HG02588 (cell line): Measurements from ENCODE around the gene THBS2.
"Not testable (repeated sequence)": the region's sequence is repeated elsewhere in the genome, so short reads cannot be mapped to it uniquely, and the experiment has no call there.

ENCODE experiments used
- ATAC-seq: cut with Tn5 transposase; IDR thresholded peaks from one replicate; pipeline ENCODE4 v1.9.1; 2021; ENCODE audit warnings: mild to moderate bottlenecking, moderate library complexity; ENCODE audit not compliant: unreplicated experiment

THBS2 gene

DNA sequence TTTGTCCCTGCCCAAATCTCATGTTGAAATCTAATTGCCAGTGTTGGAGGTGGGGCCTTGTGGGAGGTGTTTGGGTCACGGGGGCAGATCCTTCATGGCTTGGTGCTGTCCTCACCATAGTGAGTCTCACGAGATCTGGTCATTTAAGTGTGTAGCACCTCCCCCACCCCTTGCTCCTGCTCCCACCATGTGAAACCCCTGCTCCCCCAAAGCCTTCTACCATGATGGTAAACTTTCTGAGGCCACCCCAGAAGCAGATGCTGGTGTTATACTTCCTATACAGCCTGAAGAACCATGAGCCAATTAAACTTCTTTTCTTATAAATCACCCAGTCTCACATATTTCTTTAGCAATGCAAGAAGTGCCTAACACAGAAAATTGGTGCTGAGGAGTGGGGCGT lies 19.9 kb upstream of the THBS2 start:
- ATAC-seq, result no peak

DNA sequence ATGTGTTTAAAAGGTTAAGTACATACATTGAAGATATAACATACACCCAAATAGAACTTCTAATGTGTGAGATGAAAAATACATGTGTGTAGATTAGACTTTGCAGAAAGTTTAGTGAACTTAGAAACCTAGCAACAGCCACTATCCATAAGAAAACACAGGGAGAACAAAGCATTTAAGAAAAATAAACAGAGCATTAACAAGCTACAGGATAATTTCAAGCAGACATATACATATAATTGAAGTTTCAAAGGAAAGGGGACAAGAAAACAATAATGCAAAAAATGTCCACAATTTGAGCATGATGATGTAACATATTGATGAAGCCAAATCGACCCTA lies 18.2 kb upstream of the THBS2 start:
- ATAC-seq, result no peak

DNA sequence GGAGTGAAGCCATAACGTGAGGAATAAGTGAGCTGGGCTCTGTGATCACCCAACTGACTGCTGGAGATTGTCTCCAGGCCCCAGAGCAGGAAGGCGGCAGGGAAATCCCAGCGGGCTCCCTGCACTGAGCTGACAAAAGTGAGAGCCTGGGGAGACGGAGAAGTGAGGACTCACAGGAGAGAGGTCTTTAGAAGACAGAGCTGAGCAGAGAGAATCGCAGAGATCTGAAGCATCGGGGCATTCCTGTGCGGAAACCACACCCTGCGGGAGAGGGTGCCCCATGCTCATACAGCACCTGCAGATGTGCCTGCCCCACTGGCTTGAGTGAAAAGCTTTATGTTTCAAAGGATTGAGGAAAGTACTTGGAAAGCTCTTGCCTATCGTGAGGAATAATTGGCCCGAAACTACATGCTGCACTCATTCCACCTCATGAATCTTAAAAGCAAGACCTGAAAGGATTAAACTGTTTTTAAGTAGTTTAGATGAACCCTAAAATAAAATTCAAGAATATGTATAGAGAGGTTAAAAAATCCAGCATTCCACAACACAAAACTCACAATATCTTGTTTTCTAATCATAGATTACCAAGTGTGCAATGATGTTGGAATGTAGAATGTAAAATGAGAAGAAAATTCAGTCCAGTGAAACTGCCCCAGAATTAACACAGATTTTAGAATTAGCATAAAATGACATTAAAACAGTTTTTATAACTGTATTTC lies 17.7 kb upstream of the THBS2 start:
- ATAC-seq, result no peak

DNA sequence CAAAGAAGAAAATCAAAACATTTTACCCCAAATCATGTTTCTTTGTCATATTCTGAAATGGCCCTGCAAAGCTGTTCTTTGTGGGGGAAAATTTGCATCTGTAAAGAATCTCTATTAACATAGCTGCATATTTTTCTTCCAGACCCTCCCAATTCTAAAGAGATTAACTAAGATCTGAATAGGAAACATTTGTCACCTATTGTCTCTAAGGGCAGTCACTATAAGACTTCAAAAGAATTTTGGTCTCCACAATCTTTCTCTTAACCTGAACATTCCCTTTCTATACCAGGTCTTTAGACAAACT lies 16.4 kb upstream of the THBS2 start:
- not testable (repeated sequence) for ATAC-seq

DNA sequence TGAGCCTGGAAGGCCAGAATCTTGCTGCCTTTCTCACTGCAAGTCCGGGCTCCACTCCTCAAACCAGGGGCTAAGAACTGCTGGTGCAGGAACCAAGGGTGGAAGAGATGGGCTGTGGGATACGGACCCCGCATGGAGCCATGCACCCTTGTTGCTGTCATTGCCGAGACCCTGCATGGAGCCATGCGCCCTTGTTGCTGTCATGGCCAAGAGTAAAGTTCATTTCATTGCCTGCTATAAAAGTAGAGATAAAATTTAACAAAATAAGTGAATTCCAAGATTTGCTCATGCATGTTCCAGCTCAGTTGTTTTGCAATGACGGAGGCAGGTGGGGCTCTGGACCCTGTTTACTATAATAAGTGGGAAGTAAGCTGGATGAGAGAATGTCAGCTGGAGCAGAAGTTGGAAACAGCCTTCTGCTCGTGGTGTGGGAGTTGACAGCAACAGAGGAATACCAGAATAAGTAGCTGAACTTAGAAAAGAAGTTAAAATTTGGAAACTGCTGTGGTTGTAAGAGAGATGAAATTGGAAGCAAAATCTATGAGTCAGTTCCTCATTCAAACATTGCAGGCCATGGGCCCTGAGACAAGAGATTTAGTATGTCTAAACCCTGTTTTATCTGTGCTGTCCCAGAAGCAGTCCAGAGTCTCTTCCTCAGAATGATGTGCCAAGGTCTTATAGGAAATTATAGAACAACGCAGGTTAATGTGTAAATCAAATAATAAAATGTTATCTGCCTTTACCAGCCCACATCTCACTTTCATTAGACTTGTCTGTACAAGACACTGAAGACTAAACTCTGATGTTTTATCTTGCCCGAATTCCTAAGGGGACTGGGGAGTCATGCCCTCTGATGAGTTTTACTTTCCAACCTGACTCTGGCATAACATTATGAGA lies 15.8 kb upstream of the THBS2 start:
- no peak for ATAC-seq

DNA sequence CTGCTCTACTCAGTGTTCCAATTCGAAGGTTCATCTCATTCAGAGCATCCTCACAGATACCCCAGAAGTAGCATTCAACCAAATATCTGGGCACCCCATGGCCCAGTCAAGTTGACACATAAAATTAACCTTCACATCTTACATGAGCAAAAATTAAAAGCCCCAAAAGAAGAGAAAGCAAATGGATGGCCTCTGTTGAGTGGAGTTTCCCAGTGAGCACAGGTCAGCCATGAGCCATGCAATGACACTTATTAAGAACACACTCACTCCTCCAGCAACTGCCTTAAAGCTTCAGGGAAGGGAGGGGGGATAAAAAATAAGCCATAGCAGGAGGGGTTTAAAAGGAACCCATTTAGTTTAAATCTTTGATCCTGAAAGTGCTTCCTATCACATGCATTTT lies 14.6 kb upstream of the THBS2 start:
- ATAC-seq, result no peak

DNA sequence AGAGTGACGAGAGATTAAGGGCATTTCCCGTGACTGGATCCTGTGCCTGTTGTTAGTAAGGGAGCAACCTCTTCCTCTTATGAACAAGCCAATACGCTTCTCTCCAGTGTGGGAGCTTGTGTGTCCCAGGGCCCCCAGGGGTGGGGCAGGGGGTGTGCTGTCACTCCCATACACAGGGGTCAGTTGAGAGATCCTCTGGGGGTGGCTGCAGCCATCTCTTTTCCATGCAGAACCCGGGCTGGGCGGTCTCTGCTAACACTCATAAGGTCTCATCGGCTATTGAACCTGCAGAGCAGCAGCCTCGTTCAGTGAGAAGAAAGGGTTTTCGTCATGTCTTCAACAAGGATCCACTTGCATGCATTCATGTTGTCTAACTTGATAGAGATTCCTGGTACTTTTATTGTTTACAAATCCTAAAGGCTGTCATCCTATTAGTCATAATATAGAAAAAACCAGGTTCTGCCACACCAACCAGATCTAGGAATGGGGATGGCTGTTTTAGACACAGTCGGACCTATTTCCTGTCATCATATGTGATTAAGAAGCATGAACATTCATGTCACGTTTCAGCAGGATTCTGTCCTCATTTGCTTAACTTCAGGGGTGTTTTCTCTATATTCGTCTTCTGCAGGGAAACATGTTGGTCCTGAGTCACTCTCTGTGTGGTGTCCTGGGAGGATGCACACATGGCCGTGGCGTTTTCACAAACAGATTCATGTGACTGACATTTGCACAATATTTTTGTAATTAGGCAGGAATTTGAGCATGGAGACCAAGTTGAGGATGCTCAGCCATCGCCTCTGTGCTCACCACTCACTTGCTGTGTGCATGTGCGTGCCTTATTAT lies 13.3 kb upstream of the THBS2 start:
- no peak for ATAC-seq

DNA sequence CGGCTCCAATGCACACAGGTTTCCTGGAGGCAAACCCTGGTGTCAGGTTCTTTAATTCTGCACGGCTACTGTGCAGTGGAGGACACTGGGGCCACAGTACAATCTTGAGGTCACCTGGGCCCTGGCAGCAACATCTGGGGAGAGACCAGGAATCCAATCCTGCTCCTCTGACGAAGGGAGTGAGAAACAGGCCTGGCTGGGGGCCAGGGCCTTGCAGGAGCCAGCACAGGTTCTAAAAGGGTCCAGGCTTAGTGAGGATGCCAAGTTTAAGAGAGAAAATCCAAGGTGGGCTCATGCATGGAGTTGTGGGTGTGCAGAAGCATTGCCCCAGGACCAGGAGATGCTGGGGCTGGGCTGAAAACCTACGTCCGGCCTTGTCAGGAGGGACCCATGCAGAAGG lies 12.6 kb upstream of the THBS2 start:
- ATAC-seq, result no peak

DNA sequence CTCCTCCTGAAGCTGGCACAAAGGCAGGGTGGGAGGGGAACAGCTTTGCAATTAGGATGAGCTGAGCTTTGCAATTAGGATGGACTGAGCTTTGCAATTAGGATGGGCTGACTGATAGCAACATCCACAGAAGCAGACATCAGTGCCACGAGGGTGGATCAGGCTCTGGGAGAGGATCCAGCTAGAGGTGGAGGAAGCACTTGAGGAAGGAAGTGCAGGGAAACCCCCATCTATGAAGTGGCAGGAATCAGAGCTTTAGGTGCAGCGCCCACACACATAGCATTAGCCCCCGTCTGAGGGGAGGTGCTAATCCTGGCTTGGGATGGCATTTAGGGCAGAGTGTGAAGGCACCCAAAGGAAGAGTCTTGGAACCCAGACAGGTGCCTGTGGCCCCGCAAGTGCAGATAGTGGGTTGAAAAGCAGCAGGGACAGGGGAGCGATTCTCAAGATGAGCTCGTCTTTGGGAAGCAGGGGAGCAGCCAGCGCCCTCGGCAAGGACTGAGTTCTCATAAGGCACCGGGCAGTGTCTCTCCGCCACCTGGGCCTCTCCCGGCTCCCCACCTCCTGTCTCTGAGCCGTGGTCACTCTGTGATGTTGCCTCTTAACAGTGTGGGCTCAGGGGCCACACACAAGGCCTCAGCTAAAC lies 12.0 kb upstream of the THBS2 start:
- no peak for ATAC-seq

DNA sequence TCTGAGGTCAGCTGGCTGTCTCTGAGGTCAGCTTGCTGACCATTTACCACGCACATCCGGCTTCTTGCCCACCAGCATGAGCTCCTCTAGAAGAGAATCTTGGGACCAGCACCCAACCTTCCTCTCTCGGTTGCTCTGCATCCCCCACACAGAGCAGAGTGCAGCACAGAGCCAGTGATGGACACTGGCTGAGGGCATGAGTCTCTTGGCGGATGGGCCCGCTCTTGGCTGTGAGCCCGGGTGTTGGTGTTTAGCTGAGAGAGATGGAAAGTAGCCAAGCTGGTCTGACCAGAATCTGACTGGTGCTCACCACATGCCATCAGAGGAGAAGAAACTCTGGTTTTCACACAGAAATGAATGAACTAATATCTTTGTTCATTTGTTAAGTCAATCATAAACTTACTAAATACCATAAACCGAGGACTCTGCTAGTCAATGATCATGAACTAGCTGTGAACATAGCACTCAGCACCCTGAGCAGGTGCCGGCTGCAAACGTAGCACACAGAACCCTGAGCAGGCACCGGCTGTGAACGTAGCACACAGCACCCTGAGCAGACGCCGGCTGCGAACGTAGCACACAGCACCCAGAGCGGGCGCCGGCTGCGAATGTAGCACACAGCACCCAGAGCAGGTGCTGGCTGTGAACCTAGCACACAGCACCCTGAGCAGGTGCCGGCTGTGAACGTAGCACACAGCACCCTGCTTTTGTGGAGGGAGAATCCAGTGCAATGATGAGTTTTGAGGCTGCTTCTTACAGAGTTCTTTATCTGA lies 10.4 kb upstream of the THBS2 start:
- ATAC-seq, result no peak

DNA sequence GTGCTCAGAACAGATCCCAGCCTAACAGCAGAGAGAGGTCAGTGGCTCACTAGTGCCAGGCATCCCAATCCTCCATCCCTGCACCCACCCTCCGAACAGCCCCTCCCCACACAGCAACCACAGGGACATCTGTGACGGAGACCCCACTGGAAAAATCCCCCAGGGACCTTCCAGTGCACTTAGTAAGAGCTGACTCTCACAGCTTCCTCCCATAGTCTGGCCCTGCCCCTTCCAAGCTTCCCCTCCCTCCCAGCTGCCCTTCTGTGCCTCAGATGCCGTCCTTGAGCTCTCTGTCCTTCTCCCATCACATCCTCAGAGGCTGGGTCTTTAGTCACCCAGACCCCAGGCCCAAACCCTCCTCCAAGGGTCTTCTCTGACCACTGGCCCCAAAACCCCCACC lies 9.7 kb upstream of the THBS2 start:
- no peak for ATAC-seq

DNA sequence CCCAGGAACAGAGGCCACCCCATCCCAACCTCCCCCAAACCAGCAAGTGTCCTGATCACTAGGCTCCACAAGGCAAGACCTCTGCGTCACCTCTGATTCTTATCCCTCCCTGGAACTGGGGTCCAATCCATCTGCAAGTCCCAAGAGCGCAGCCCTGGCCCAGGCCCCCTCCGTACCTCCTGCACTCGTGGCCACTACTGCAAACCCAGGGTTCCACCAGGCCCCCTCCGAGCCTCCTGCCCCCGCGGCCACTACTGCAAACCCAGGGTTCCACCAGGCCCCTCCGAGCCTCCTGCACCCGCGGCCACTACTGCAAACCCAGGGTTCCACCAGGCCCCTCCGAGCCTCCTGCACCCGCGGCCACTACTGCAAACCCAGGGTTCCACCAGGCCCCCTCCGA lies 9.0 kb upstream of the THBS2 start:
- ATAC-seq, result not testable (repeated sequence)

DNA sequence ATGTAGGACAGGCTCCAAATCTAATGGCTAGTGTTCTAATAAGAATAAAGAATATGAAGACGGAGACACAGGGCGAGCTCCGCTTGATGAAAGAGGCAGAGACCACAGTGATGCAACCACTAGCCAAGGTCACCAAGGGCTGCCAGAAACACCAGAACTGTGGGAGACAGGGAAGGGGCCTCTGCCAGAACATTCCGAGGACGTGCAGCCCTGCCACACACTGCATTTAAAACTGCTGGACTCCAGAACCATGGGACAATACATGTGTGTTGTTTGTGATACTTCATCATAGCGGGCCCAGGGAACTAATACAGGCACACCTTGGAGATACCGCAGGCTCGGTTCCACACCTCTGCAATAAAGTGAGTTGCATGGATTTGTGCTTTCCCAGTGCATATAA lies 2.9 kb upstream of the THBS2 start:
- ATAC-seq, result no peak

DNA sequence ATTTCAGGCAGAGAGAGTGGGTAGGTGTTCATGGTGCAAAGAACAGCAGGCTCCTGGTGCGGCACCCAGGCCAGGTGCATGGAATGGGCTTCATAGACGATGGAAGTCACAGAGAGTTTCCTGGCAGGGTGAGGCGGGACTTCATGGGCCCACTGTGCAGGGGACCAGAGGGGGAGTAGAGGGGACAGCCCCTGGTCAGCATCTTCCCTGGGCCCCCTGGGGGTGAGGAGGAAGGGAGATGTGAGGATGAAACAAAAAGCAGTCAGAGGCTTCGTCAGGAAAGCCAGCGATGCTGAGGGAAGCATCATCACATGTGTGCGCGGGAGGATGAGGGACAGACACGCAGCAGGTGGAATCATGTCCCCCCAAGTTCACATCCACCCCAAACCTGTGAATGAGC lies 2.4 kb upstream of the THBS2 start:
- ATAC-seq, result no peak

DNA sequence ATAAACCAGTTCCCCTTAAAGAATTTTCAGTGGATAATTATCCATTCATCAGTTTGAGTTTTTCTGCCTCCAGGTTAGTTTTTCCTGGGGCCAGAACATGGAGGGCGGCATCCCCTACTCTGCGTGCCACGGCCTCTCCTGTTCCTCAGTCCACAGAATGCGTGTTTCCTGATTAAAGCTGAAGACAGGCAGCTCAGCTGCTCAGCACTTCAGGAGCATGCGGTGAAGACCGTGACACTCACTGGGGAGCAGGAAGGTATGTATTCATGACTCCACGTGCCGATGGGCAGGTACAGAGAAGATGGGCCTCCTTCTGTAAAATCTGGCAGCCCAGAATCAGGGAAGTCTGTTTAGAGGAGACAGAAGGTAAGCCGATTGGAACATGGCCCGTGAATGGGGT lies 2.0 kb upstream of the THBS2 start:
- ATAC-seq, result no peak

DNA sequence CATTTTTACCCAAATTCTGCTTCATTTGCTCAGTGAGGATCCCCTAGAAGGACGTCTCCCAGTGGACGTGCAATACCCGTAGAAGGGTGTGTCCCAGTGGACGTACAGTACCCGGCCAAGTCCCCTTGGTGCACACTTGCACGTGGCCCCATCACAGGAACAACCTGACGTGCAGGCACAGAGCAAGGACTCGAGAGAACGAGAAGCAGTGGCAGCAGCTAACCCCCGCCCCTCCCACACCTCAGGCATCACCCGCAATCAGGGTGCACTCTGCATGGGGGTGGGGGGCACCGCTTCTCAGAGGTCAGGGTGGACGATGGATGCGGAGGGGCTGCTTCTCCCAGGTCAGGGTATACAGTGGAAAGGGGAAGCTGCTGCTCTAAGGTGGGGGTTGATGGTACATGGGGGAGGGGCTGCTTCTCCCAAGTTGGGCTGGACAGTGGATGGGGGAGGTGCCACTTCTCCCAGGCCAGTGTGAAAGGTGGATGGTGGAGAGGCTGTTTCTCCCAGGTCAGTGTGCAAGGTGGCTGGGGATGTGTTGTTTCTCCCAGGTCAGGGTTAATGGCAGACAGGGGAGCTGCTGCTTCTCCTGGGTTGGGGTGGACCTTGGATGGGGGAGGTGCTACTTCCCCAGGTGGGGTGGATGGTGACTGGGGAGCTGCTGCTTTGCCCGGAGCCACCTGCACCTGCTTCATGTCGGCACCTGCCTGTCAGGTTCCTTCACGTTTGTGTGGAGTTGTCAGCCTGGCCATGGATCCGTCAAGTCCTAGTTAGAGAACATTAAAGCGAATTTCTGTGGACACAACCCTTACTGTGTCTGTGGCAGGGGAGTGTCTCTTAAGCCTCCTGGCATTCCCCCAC lies 1.0 kb upstream of the THBS2 start:
- ATAC-seq, result no peak

DNA sequence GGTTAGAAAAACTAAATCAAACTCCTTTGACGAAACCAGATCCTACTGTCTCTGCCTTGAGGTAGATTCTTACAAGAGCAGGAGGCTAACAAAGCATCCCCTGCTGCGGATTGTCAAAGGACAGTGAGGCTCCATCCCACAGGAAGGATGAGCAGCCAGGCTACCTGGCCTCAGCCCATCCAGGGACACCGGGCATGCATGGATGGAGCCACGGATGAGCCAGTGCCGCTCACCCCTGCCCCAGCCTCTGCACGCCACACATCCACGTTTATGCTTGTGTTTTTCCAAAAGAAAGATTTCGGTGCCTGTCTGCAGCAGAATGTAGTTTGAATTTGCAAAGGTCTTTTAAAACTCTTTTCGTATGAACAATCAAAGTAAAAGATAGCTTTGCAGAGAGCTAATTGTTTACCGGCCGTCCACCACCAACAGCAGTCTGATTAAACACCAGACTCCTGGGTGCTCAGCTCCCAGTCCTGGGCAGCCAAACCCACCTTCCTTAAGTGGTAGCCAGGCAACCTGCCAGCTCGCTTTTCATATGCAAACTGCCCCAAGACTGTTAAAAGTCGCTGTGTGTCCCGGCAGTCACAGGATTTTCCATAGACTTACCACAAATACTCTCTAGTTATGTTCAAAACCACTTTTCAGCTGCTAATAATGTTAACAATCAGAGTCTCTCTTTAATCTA lies 999 bp downstream of the THBS2 start:
- no peak for ATAC-seq

DNA sequence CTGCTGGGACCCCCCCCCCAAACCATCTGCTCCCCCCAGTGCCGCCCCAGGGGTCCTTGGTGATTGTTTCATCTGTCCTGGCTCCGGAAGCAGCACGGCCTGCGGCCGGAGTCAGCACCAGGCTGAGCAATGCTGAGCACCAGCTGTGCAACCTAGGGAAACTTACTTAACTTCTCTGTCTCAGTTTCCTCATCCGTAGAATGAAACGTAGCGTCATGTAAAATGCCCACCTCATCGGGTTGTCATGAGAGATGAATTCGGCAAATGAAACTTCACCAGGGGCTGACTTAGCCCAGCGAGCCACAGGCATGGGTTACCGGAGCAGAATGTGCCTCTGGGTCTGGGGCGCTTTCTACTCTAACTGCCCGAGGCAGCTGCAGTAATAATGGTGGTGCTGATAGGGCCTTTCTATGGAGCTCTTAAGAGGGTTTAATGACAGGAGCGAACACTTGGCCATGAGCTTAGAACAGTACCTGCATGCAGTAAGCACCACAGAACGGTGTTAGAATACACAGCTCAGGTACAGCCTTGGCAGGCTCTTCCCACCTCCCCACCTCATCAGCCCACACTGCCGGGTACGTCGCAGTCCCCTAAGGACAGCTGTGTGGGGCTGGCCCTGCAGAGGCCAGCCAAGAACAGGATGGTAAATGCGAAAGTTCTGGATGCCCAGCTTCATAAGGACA lies 1.7 kb downstream of the THBS2 start:
- no peak for ATAC-seq
